ENCODE data around the gene LLGL1. TPM values are rescaled to one million over a fixed set of nuclear protein-coding genes. Genes with fewer than 3 reads are reported as not detected.

Gene LLGL1
- total RNA-seq, 1 donor from 2014 or later: 70.5 TPM

- TF ChIP-seq CTCF (IDR thresholded peaks at IDR 0.05): no peak
- no peak for TF ChIP-seq EZH2phosphoT487 (IDR thresholded peaks at IDR 0.05)
- no peak for TF ChIP-seq EZH2 (IDR thresholded peaks at IDR 0.05)
- H3K36me3 Mint-ChIP-seq: no peaks in the 10 kb centered on the region
- peak overlapping the region; percentile 27 for H3K4me3 Mint-ChIP-seq
- Histone ChIP-seq H4K20me1 (ENCODE audit: low read depth) (no peaks in the 10 kb centered on the region), H3K27ac (peak overlapping the region; percentile 46), H3K36me3 (no peaks in the 10 kb centered on the region), H3K4me3 (no peak overlapping the region), H3K4me2 (peak overlapping the region; percentile 49), H3K9me3 (ENCODE audit: low read depth) (no peaks in the 10 kb centered on the region), H2AFZ (replicated peaks) (no peak overlapping the region), H3K9ac (no peak overlapping the region), H3K4me1 (peaks cover 30% of the 10 kb centered on the region), H3K79me2 (ENCODE audit: low read depth) (no peaks in the 10 kb centered on the region), H3F3A (ENCODE audit: low read depth) (peaks cover 24% of the 10 kb centered on the region), H3K27me3 (no peaks in the 10 kb centered on the region)
- H3K27ac Mint-ChIP-seq: peak overlapping the region; percentile 87
- H3K4me1 Mint-ChIP-seq: peaks cover 65% of the 10 kb centered on the region
- no peaks in the 10 kb centered on the region for H3K27me3 Mint-ChIP-seq (ENCODE audit: insufficient read depth, low read depth)
- no peaks in the 10 kb centered on the region for H3K9me3 Mint-ChIP-seq
- peak; percentile 42 for DNase-seq (ENCODE audit: low spot score)
Measured at GRCh38 chr17:18177722-18178121, 47.7 kb upstream of the LLGL1 start.

GRCh38 chr17:18179196-18179595 lies 46.2 kb upstream of the LLGL1 start:
- no peaks in the 10 kb centered on the region for H3K36me3 ChIP-seq

GRCh38 chr17:18179804-18180203 lies 45.6 kb upstream of the LLGL1 start:
- Histone ChIP-seq H3F3A (ENCODE audit: low read depth) (peaks cover 33% of the 10 kb centered on the region), H4K20me1 (ENCODE audit: low read depth) (peaks cover 10% of the 10 kb centered on the region), H3K4me1 (peaks cover 32% of the 10 kb centered on the region), H3K27ac (no peak overlapping the region), H2AFZ (replicated peaks) (no peak overlapping the region), H3K27me3 (no peaks in the 10 kb centered on the region), H3K79me2 (ENCODE audit: low read depth) (peaks cover 10% of the 10 kb centered on the region), H3K36me3 (no peaks in the 10 kb centered on the region), H3K9me3 (ENCODE audit: low read depth) (no peaks in the 10 kb centered on the region), H3K9ac (no peak overlapping the region), H3K4me3 (no peak overlapping the region), H3K4me2 (no peak overlapping the region)
- Mint-ChIP-seq H3K36me3 (no peaks in the 10 kb centered on the region), H3K4me3 (no peak overlapping the region), H3K27ac (peak overlapping the region; percentile 68), H3K4me1 (peaks cover 66% of the 10 kb centered on the region), H3K9me3 (no peaks in the 10 kb centered on the region), H3K27me3 (ENCODE audit: insufficient read depth, low read depth) (peaks cover 3% of the 10 kb centered on the region)
- no peak for DNase-seq (ENCODE audit: low spot score)
- no peak for TF ChIP-seq EZH2 (IDR thresholded peaks at IDR 0.05)
- no peak for TF ChIP-seq CTCF (IDR thresholded peaks at IDR 0.05)
- TF ChIP-seq EZH2phosphoT487 (IDR thresholded peaks at IDR 0.05): no peak

More at GRCh38 chr17:18179196-18179595, 46.2 kb upstream of the LLGL1 start:
- H3K27ac ChIP-seq: no peak overlapping the region
- no peak for DNase-seq (ENCODE audit: low spot score)
- peaks cover 4% of the 10 kb centered on the region for H3K79me2 ChIP-seq (ENCODE audit: low read depth)
- no peaks in the 10 kb centered on the region for H3K9me3 ChIP-seq (ENCODE audit: low read depth)
- peak overlapping the region; percentile 68 for H3K27ac Mint-ChIP-seq
- H3K27me3 Mint-ChIP-seq (ENCODE audit: insufficient read depth, low read depth): peaks cover 3% of the 10 kb centered on the region
- no peaks in the 10 kb centered on the region for H3K36me3 Mint-ChIP-seq
- H3K9ac ChIP-seq: no peak overlapping the region
- no peak for TF ChIP-seq EZH2phosphoT487 (IDR thresholded peaks at IDR 0.05)
- H3K4me1 Mint-ChIP-seq: peaks cover 66% of the 10 kb centered on the region
- no peak overlapping the region for H3K4me3 ChIP-seq
- no peaks in the 10 kb centered on the region for H3K9me3 Mint-ChIP-seq
- no peak overlapping the region for H2AFZ ChIP-seq (replicated peaks)
- peaks cover 4% of the 10 kb centered on the region for H4K20me1 ChIP-seq (ENCODE audit: low read depth)
- H3K4me2 ChIP-seq: no peak overlapping the region
- H3F3A ChIP-seq (ENCODE audit: low read depth): peaks cover 31% of the 10 kb centered on the region
- H3K4me1 ChIP-seq: peaks cover 30% of the 10 kb centered on the region
- H3K4me3 Mint-ChIP-seq: no peak overlapping the region
- no peaks in the 10 kb centered on the region for H3K27me3 ChIP-seq

- H3K4me3 ChIP-seq: no peak overlapping the region
- no peaks in the 10 kb centered on the region for H3K27me3 ChIP-seq
- no peaks in the 10 kb centered on the region for H3K36me3 ChIP-seq
- H3K9me3 Mint-ChIP-seq: no peaks in the 10 kb centered on the region
- no peaks in the 10 kb centered on the region for H3K9me3 ChIP-seq (ENCODE audit: low read depth)
- H3K79me2 ChIP-seq (ENCODE audit: low read depth): peaks cover 25% of the 10 kb centered on the region
- H4K20me1 ChIP-seq (ENCODE audit: low read depth): peaks cover 26% of the 10 kb centered on the region
- H3K36me3 Mint-ChIP-seq: peaks cover 6% of the 10 kb centered on the region
- H3K27ac Mint-ChIP-seq: peak overlapping the region; percentile 96
- no peak overlapping the region for H3K4me2 ChIP-seq
- H3K4me1 ChIP-seq: peaks cover 40% of the 10 kb centered on the region
- TF ChIP-seq EZH2 (IDR thresholded peaks at IDR 0.05): no peak
- no peak for TF ChIP-seq EZH2phosphoT487 (IDR thresholded peaks at IDR 0.05)
- TF ChIP-seq CTCF (IDR thresholded peaks at IDR 0.05): no peak
- H3K9ac ChIP-seq: no peak overlapping the region
- H3F3A ChIP-seq (ENCODE audit: low read depth): peaks cover 39% of the 10 kb centered on the region
- peaks cover 73% of the 10 kb centered on the region for H3K4me1 Mint-ChIP-seq
- no peak overlapping the region for H3K27ac ChIP-seq
- H3K27me3 Mint-ChIP-seq (ENCODE audit: insufficient read depth, low read depth): peaks cover 6% of the 10 kb centered on the region
- no peak overlapping the region for H3K4me3 Mint-ChIP-seq
- no peak for DNase-seq (ENCODE audit: low spot score)
- H2AFZ ChIP-seq (replicated peaks): no peak overlapping the region
Measured at GRCh38 chr17:18181358-18181757, 44.1 kb upstream of the LLGL1 start.
